Activated CD8-positive, alpha-beta T cell treated with anti-CD3 and anti-CD28 coated beads, Interleukin-2, amount 10 ng/mL, durations not matched to agents 7 days and 5 days (primary cell): ENCODE results near the gene RXRA. TPM values are rescaled to one million over a fixed set of nuclear protein-coding genes. Genes with fewer than 3 reads are reported as not detected.

Source experiments
- ATAC-seq: fragments of 150-1000 bp; cut with Tn5 transposase; one replicate; pipeline ENCODE4 v1.10.0; 2021; ENCODE audit warnings: moderate library complexity
- CTCF ChIA-PET: fragments of 350-600 bp; sonication (Branson Sonifier 250); formaldehyde crosslinking; loops from one replicate; lab custom pipeline; 2021; ENCODE audit warnings: antibody characterized with exemption; lab: Charles Lee
- POLR2A ChIA-PET: fragments of 350-600 bp; sonication (Branson Sonifier 250); formaldehyde crosslinking; loops from one replicate; lab custom pipeline; 2021; ENCODE audit warnings: antibody characterized with exemption; lab: Charles Lee
- DNase-seq: peaks from one replicate; pipeline ENCODE4 v3.0.0-alpha.2; 2020
- H3K27ac Mint-ChIP-seq: one replicate; pipeline ENCODE4 v1.8.0; 2021; ENCODE audit warnings: mild to moderate bottlenecking, mixed read lengths
- H3K27me3 Mint-ChIP-seq: one replicate; pipeline ENCODE4 v1.8.0; 2021; ENCODE audit warnings: low read depth, mixed read lengths
- H3K36me3 Mint-ChIP-seq: one replicate; pipeline ENCODE4 v1.8.0; 2021; ENCODE audit warnings: low read depth, mixed read lengths
- H3K4me1 Mint-ChIP-seq: one replicate; pipeline ENCODE4 v1.8.0; 2021; ENCODE audit warnings: low read depth, mixed read lengths
- H3K4me3 Mint-ChIP-seq: one replicate; pipeline ENCODE4 v1.8.0; 2021; ENCODE audit warnings: mild to moderate bottlenecking, mixed read lengths
- H3K9me3 Mint-ChIP-seq: one replicate; pipeline ENCODE4 v1.8.0; 2022; ENCODE audit warnings: mixed read lengths; ENCODE audit not compliant: insufficient read depth
- total RNA-seq, 2 experiments: library from RNA; stranded (reverse); gene quantifications; one replicate each; pipeline ENCODE4 v1.2.3, GENCODE V29; 2021

RXRA gene
- total RNA-seq, 2 experiments from 2014 or later, result 3.8 to 4.2 TPM

DNA sequence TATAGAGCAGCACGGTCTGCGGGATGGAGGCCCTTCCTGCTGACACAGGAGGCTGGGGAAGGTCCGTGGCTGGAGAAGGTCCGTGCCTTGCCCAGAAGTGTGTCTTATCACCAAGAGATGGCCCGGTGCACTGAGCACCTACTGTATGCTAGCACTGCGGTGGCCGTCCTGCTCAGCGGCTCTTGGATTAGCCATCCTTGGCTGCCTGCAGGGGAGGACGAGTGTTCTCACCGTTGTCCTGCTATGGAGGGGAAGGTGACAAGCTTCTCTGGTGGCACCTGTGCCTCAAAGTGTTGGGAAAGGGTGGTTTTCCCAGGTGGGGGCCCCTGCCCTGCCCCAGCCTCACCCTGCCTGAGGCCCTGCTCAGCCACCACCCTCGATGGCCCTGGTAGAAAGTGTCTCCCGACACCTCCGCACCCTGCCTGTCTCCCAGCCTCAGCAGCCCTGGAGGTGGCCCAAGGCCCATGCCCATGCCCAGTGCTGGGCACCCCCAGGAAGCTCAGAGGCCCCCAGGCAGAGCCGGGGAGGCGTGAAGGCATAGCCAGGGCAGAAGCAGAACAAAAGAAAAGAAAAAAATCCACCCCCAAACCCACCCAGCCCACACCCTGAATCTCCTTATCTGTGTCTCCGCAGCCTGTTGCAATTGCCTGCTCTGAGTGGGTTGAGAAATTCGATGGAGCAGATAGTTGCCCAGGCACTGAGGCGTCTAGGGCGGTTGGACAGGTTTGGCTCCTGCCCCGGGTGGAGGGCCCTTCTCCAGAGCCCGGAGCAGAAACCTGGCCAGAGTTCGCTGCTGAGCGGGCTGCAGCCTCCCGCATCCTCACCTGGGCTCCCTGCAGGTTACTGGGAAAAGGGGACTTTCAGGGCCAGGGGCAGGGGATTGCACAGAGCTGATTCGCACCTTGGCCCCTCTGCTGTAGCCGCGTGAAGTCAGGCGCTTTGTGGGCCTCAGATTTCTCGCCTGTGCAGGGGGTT is 30.5 kb downstream of the RXRA start:
- Mint-ChIP-seq H3K36me3 (no peaks in the 10 kb centered on the region), H3K4me3 (no peak overlapping the region), H3K27me3 (no peaks in the 10 kb centered on the region), H3K9me3 (no peaks in the 10 kb centered on the region), H3K4me1 (no peaks in the 10 kb centered on the region), H3K27ac (no peak overlapping the region)
- DNase-seq (no peak), ATAC-seq (no peak)
- POLR2A ChIA-PET, result no interaction called here
- CTCF ChIA-PET, result interaction anchor here (1.3 kb wide), 1 partner anchor 86 kb away, joined by 3 read pairs; no protein-coding TSS in a partner anchor

DNA sequence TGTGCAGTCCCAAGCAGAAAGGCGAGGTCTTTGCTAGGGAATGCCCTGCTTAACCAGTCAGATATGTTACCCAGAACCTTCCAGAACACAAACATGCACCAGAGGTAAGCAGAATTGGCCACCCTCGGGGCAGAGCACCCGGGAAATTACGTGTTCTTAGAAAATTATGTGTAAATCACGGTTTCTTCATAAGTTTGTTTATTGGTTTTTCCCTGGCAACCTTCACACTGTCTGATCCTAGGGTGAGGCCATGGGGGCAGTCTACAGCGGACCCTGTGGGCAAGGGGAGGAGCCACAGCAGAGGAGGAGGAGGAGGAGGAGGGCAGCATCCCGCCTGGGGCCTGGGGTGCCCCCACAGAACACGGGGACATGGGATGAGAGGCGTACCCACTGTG is 31.4 kb downstream of the RXRA start:
- ATAC-seq (no peak), DNase-seq (no peak)
- Mint-ChIP-seq H3K4me1 (no peaks in the 10 kb centered on the region), H3K27me3 (no peaks in the 10 kb centered on the region), H3K9me3 (no peaks in the 10 kb centered on the region), H3K27ac (no peak overlapping the region), H3K4me3 (no peak overlapping the region), H3K36me3 (no peaks in the 10 kb centered on the region)
- CTCF ChIA-PET, result no interaction called here
- POLR2A ChIA-PET, result no interaction called here

DNA sequence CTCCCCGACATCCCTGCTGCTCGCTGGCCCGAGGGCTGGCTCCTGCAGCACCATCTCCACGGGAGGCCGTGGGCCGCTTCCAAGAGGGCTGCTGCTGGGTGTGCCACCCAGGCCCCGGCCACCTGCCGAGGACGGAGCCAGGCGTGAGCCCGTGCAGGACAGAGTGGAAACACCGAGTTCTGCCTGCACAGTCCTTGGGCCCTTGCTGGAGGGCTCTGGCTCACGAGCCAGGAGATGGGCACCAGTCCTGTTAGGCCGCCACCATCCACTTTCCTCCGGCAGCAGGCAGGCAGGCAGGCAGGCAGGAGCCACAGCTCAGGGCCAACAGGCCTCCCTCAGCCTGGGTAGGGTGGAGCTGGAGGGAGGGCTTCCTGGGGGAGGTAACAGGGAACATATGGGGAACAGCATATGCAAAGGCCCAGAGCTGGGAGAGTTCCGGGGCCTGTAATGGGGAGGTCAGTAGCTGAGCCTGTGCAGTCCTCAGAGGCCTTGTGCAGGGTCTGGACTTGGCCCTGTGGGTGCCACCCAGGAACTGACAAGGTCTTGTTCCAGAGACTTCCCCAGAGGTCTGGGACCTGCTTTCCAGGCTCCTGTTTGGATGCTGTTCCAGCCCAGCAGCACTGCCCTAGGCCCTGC is 31.9 kb downstream of the RXRA start:
- Mint-ChIP-seq H3K4me3 (no peak overlapping the region), H3K9me3 (no peaks in the 10 kb centered on the region), H3K27ac (no peak overlapping the region), H3K4me1 (no peaks in the 10 kb centered on the region), H3K36me3 (no peaks in the 10 kb centered on the region), H3K27me3 (no peaks in the 10 kb centered on the region)
- DNase-seq (no peak), ATAC-seq (no peak)
- POLR2A ChIA-PET, result no interaction called here
- CTCF ChIA-PET, result no interaction called here

DNA sequence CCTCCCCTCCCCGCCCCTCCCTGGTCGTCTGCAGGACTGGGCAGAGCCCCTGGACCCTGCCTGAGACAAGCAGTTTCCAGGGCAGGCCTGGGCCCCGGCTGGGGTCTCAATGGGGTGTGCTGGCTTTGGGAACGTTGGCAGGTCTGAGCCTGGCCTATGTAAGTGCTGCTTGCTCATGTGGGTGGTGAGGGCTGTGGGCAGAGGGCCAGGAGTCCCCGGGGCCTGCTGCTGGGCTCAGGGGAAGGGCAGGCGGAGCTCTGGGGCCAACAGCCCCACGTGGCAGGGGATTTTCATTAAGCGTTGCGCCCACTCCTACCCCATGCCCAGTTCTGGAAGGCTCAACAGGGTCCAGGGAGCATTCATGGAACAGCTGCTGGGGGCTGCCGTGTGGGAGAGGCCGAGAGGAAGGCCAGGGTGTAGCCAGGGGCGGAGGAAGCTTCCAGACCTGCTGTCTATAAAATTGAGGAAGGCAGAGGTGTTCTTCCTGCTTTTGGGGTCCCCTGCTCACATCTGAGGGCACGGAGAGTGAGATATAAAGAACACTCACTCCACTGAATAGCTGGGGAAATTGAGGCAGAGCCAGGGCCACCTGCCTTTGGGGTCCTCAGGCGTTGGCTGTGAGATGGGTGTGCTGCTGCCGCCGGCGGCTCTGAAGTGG is 32.5 kb downstream of the RXRA start:
- ChIA-PET POLR2A (no interaction called here), CTCF (no interaction called here)
- Mint-ChIP-seq H3K4me3 (no peak overlapping the region), H3K27me3 (no peaks in the 10 kb centered on the region), H3K27ac (peak overlapping the region; percentile 20), H3K9me3 (no peaks in the 10 kb centered on the region), H3K4me1 (no peaks in the 10 kb centered on the region), H3K36me3 (no peaks in the 10 kb centered on the region)
- no peak for ATAC-seq
- DNase-seq, result no peak

DNA sequence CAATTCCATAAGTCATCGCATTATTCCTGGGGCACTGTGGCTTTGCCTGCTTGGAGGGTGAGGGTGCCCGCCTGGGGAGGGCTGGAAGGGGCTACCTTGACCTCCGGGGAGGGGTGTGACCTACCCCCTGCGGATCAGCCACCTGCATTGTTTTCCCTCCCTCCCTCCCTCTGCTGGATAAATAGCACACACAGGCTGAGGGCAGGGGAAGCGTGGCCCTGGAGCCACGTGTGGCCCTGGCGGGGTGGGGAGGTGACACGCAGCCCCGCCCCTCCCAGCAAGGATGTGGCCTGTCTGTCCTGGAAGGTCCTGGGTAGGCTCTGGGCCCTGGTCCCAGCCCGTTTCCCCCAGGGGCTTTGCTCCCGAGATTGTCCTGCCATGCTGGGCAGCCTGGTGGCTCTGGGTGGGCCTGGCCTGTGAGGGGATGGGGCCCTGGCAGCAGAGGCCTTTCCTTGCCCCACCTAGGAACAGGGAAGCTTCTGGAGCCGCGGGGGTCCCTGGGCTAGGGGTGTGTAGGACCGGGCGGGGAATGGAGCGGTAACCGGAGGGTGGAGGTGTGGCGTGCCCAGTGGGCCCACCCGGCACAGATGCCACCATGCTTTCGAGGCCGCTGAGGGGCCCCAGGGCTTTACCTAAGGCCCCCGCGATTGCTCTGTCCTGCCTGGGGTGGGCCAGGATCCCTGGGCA is 33.4 kb downstream of the RXRA start:
- no peaks in the 10 kb centered on the region for H3K4me1 Mint-ChIP-seq
- no peaks in the 10 kb centered on the region for H3K27me3 Mint-ChIP-seq
- no peaks in the 10 kb centered on the region for H3K9me3 Mint-ChIP-seq
- no peaks in the 10 kb centered on the region for H3K36me3 Mint-ChIP-seq
- H3K27ac Mint-ChIP-seq, result no peak overlapping the region
- DNase-seq (no peak), ATAC-seq (no peak)
- ChIA-PET CTCF (no interaction called here), POLR2A (no interaction called here)
- H3K4me3 Mint-ChIP-seq, result no peak overlapping the region

DNA sequence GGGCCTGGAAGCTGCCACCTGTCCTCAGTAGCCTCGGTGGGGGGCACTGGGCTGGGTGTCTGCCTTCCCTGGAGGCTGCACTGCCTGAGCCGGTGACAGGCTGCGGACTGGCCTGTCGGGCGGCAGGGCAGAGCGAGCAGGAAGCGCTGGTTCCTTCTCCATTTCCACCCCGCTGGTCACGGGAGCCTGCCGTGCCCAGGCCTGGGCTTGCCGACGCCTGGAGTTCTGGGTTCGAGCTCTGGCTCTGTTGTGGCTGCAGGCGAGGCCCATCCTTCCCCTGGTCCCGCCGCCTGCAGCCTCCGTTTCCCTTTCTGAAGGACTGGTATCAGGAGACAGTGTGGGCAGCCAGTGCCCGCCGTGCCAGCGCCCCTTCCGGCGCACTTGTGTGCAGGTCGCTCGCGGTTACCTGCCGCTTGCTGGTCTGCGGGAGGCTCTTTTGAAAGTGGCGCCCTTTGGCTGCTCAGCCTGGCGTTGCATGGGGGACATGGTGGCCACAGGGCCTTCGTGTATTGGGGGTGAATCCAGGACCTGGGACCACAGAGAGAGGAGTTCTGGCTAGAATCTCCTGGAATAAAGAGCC is 34.0 kb downstream of the RXRA start:
- ChIA-PET CTCF (no interaction called here), POLR2A (no interaction called here)
- ATAC-seq (no peak), DNase-seq (no peak)
- no peaks in the 10 kb centered on the region for H3K36me3 Mint-ChIP-seq
- no peaks in the 10 kb centered on the region for H3K9me3 Mint-ChIP-seq
- H3K4me1 Mint-ChIP-seq, result no peaks in the 10 kb centered on the region
- no peak overlapping the region for H3K27ac Mint-ChIP-seq
- no peaks in the 10 kb centered on the region for H3K27me3 Mint-ChIP-seq
- no peak overlapping the region for H3K4me3 Mint-ChIP-seq

DNA sequence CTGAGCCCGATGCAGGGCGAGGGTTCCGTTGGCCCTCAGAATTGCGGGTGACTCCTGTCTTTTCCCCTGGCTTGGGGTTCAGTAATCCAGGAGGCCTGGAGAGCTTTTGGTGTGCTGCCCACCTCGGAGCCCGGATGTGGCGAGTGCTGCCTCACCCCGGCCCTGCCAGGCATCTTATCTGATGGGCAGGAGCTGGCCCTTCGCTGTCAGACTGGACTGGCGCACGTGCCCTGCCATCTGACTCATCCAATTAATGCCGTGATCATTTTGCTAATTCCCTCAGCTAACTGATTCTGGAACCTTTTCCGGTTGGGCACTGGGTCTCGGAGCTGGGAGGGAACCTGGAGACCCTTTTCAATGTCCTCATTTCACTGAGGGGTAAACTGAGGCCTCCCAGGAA is 34.6 kb downstream of the RXRA start:
- Mint-ChIP-seq H3K4me3 (no peak overlapping the region), H3K27ac (no peak overlapping the region), H3K27me3 (no peaks in the 10 kb centered on the region), H3K36me3 (no peaks in the 10 kb centered on the region), H3K9me3 (no peaks in the 10 kb centered on the region), H3K4me1 (no peaks in the 10 kb centered on the region)
- CTCF ChIA-PET, result no interaction called here
- ATAC-seq (no peak), DNase-seq (no peak)
- POLR2A ChIA-PET, result no interaction called here

DNA sequence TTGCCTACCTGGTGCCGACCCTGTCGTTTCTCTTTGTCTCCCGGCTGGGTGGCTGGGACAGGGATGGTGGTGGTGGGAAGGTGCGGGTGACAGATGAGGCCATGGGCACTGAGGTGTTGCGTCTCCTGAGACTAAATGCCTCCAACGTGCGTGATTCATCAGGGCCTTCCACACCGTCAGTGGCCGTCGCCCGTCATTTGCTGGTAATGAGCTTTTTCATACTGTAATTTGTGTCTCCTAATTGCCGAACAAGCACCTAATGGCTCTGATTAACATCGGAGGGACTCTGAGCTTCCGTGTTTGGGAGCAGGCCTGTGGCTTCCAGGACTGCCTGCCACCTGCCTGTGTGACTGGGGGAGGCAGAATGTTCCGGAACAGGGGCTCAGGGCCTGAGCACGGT is 35.2 kb downstream of the RXRA start:
- no peak for ATAC-seq
- no peak overlapping the region for H3K27ac Mint-ChIP-seq
- ChIA-PET POLR2A (no interaction called here), CTCF (no interaction called here)
- no peaks in the 10 kb centered on the region for H3K9me3 Mint-ChIP-seq
- H3K4me3 Mint-ChIP-seq, result no peak overlapping the region
- H3K4me1 Mint-ChIP-seq, result no peaks in the 10 kb centered on the region
- no peak for DNase-seq
- no peaks in the 10 kb centered on the region for H3K27me3 Mint-ChIP-seq
- no peaks in the 10 kb centered on the region for H3K36me3 Mint-ChIP-seq

DNA sequence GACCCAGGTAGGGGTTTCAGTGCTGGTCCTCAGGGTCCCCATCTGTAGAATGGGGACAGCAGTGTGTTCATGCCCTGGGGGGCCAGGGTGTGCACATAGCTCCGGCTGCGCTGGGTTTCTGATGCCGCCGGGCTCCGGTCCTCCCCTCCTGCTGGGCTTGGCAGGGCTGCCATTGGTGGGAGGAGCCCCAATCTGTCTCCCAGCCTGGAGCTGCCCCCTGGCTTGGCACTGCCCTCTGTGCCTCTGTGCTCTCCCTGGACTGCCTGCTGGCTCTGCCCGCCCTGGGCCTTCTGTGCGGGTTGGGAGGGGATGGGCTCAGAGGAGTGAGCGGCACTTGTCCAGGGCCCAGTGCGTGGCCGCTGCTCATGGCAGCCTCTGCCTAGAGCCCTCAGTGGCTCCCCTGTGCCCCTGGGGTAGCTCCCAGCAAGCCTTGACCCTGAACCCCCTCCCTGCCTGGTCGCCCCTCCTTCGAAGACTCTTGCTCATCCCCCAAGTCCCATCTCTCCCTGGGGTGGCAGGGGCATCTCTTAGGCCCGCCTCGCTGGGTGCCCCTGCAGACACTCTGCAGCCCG is 35.7 kb downstream of the RXRA start:
- H3K4me3 Mint-ChIP-seq, result no peak overlapping the region
- ATAC-seq, result no peak
- CTCF ChIA-PET, result no interaction called here
- no peaks in the 10 kb centered on the region for H3K36me3 Mint-ChIP-seq
- H3K27me3 Mint-ChIP-seq, result no peaks in the 10 kb centered on the region
- no peak overlapping the region for H3K27ac Mint-ChIP-seq
- H3K4me1 Mint-ChIP-seq, result no peaks in the 10 kb centered on the region
- no peaks in the 10 kb centered on the region for H3K9me3 Mint-ChIP-seq
- no peak for DNase-seq
- POLR2A ChIA-PET, result no interaction called here

DNA sequence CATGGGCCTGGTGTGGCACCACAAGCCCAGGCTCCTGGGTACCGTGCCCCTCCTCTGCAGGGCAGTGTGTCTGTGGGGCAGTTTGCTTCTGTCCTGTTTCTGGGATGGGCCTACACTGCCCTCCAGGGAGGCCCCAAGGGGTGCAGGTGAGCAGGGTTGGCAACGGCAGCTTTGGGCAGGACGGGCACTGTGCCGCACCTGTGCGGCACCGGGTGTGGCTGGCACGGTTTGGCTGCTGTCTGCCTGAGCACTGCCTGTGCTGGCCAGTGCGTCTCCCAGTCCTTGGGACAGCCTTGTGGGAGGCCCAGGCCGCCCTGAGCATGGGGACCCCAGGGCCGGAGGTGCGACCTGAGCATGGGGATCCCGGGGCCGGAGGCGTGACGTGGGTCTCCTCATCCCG is 37.2 kb downstream of the RXRA start:
- Mint-ChIP-seq H3K27me3 (peaks cover 2% of the 10 kb centered on the region), H3K27ac (no peak overlapping the region), H3K9me3 (no peaks in the 10 kb centered on the region), H3K4me1 (no peaks in the 10 kb centered on the region), H3K4me3 (no peak overlapping the region), H3K36me3 (no peaks in the 10 kb centered on the region)
- ChIA-PET CTCF (interaction anchor here (2.2 kb wide), 1 partner anchor 79 kb away, joined by 8 read pairs; no protein-coding TSS in a partner anchor), POLR2A (no interaction called here)
- no peak for DNase-seq
- ATAC-seq, result no peak

DNA sequence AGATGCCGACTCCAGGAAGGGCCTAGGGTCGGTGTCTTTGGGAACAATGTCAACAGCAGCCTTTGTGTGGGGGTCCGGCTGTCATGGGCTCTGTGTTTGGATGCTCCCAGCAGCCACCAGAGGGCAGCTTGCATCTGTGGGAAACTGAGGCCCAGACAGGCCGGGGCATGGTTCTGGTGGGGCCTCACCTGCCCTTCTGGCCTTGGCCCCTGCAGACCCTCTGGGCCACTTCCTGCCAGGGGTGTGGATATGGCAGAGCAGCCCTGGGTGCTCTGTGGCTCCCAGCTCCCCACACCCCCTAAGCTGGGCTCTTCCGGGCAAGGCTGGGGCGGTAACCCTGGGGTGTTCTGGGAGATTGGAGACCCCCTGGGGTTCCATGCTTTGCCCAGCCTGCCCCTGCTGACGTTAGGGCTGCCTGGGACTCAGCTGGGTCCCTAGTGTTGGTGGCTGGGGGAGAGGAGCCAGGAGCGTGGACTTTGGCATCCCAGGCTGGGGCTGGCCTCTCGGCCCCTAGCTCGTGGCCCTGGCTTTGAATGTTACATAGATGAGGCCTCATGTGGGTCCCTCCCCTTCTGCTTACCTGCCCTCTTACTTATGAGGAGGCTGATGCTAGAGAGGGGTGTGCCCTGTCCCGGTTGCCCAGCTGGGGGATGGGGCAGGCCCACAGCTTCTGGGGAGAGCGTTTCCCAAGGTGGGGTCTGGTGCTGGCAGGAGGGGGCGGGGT is 38.3 kb downstream of the RXRA start:
- POLR2A ChIA-PET, result no interaction called here
- Mint-ChIP-seq H3K36me3 (no peaks in the 10 kb centered on the region), H3K4me1 (no peaks in the 10 kb centered on the region), H3K4me3 (no peak overlapping the region), H3K27me3 (peaks cover 2% of the 10 kb centered on the region), H3K27ac (no peak overlapping the region), H3K9me3 (no peaks in the 10 kb centered on the region)
- DNase-seq (no peak), ATAC-seq (no peak)
- CTCF ChIA-PET, result interaction anchor here (2.2 kb wide), 1 partner anchor 78 kb away, joined by 8 read pairs; no protein-coding TSS in a partner anchor
